A549 (cell line): ENCODE measurements around the gene AMMECR1. TPM values are rescaled to one million over a fixed set of nuclear protein-coding genes. Genes with fewer than 3 reads are reported as not detected.
A peak's percentile ranks its signal among the peaks of the same experiment; 100 is the strongest.

Experiments
- ATAC-seq, 2 experiments: fragments of 200-7000 bp in 1 of 2; fragments of >200 bp in 1 of 2; cut with Nextera tagmentation in 1 of 2; cut with Tn5 transposase in 1 of 2; 3 replicates each; pipeline versions ENCODE4 v1.8.0 to v1.9.1; 2018 to 2020; ENCODE audit warnings: mild to moderate bottlenecking in 1 of 2, moderate library complexity in 1 of 2
- CTCF ChIA-PET: fragments of 300-600 bp; sonication (Branson Sonifier 250); formaldehyde crosslinking; extraction: SDS; loops from one replicate; lab custom pipeline; 2021; ENCODE audit warnings: antibody characterized with exemption, inconsistent platforms; lab: Yijun Ruan, JAX
- POLR2A ChIA-PET: fragments of 350-600 bp; formaldehyde crosslinking; extraction: SDS; loops from one replicate; lab custom pipeline; 2021; ENCODE audit warnings: antibody characterized with exemption, inconsistent platforms; lab: Yijun Ruan, JAX
- DNase-seq, 2 experiments: peaks; one replicate each; pipeline versions ENCODE4 v3.0.0 to v3.0.0-alpha.2; 2011 to 2016; ENCODE audit warnings: low read depth in 1 of 2, low spot score in 1 of 2
- FAIRE-seq: peaks from 2 replicates; lab custom pipeline; 2011; peaks lifted over from hg19 to GRCh38; lab: Jason Lieb, UNC
- H3K27ac ChIP-seq, 2 experiments: fragments of >200 bp; sonication (Bioruptor Twin); formaldehyde crosslinking; 3 replicates each; pipeline ENCODE4 v1.5.1; 2016 to 2017
- H3K4me1 ChIP-seq: fragments of >200 bp; sonication (Bioruptor Twin); formaldehyde crosslinking; 3 replicates; pipeline ENCODE4 v1.6.1; 2016
- H3K4me2 ChIP-seq: fragments of >200 bp; sonication (Bioruptor Twin); formaldehyde crosslinking; 3 replicates; pipeline ENCODE4 v1.6.1; 2016
- H3K4me3 ChIP-seq: fragments of >200 bp; sonication (Bioruptor Twin); formaldehyde crosslinking; 3 replicates; pipeline ENCODE4 v1.5.1; 2016
- H3K9me3 ChIP-seq: fragments of >200 bp; sonication (Bioruptor Twin); formaldehyde crosslinking; 3 replicates; pipeline ENCODE4 v1.6.1; 2016
- CBX2 ChIP-seq: fragments of 200-600 bp; sonication (generic); IDR thresholded peaks from 2 replicates; pipeline ENCODE4 v1.6.1; 2016; ENCODE audit warnings: low read depth, mild to moderate bottlenecking, borderline replicate concordance
- CHD2 ChIP-seq: fragments of 150-350 bp; IDR thresholded peaks from 2 replicates; pipeline ENCODE4 v1.6.1; 2014; ENCODE audit warnings: low read length; ENCODE audit not compliant: partially characterized antibody
- CHD4 ChIP-seq: fragments of 200-600 bp; sonication (generic); IDR thresholded peaks from 2 replicates; pipeline ENCODE4 v1.6.1; 2016; ENCODE audit warnings: antibody characterized with exemption, mild to moderate bottlenecking, borderline replicate concordance
- EHF ChIP-seq: fragments of 250-450 bp; sonication (Bioruptor Pico); IDR thresholded peaks from 2 replicates; pipeline ENCODE4 v1.5.0; 2020; ENCODE audit warnings: mild to moderate bottlenecking
- HES2 ChIP-seq: fragments of >200 bp; sonication (Bioruptor Twin); formaldehyde crosslinking; IDR thresholded peaks from 2 replicates; pipeline ENCODE4 v1.6.1; 2016
- HEYL ChIP-seq: fragments of 250-450 bp; sonication (Bioruptor Pico); IDR thresholded peaks from 2 replicates; pipeline ENCODE4 v1.8.0; 2021; ENCODE audit warnings: mild to moderate bottlenecking, moderate library complexity
- HOXA7 ChIP-seq: fragments of 250-450 bp; sonication (Bioruptor Pico); IDR thresholded peaks from 2 replicates; pipeline ENCODE4 v1.5.0; 2020; ENCODE audit warnings: mild to moderate bottlenecking, moderate library complexity
- JUNB ChIP-seq: fragments of >200 bp; sonication (Bioruptor Twin); formaldehyde crosslinking; IDR thresholded peaks from 2 replicates; pipeline ENCODE4 v1.6.1; 2016
- KDM1A ChIP-seq: fragments of 200-600 bp; sonication (generic); IDR thresholded peaks from 2 replicates; pipeline ENCODE4 v1.6.1; 2016; ENCODE audit warnings: low read depth, mild to moderate bottlenecking
- MAFK ChIP-seq: fragments of 450-650 bp; IDR thresholded peaks from 2 replicates; pipeline ENCODE4 v1.6.1; 2014; ENCODE audit not compliant: partially characterized antibody
- MYC ChIP-seq: IDR thresholded peaks from 2 replicates; pipeline ENCODE4 v1.6.1; 2012; ENCODE audit warnings: mild to moderate bottlenecking, inconsistent platforms, low read length, improper control_type of control experiment, borderline replicate concordance
- NFE2L2 ChIP-seq: fragments of 150-350 bp; conservative IDR thresholded peaks from 2 replicates; pipeline ENCODE4 v1.6.1; 2014; ENCODE audit warnings: low read length
- PHF8 ChIP-seq: fragments of 200-600 bp; sonication (generic); IDR thresholded peaks from 2 replicates; pipeline ENCODE4 v1.6.1; 2016; ENCODE audit warnings: low read depth, mild to moderate bottlenecking, antibody characterized with exemption, moderate library complexity, borderline replicate concordance
- POLR2A ChIP-seq: IDR thresholded peaks from 2 replicates; pipeline ENCODE4 v1.6.1; 2012; ENCODE audit warnings: mild to moderate bottlenecking, low read length
- RAD21 ChIP-seq, 2 experiments: fragments of >200 bp in 1 of 2; sonication (Bioruptor Twin) in 1 of 2; formaldehyde crosslinking in 1 of 2; IDR thresholded peaks in 1 of 2; conservative IDR thresholded peaks in 1 of 2; 2 replicates in 1 of 2; 3 replicates in 1 of 2; pipeline ENCODE4 v1.6.1; 2012 to 2018; ENCODE audit warnings: inconsistent platforms in 1 of 2
- RARB ChIP-seq: fragments of 250-450 bp; sonication (Bioruptor Pico); IDR thresholded peaks from 2 replicates; pipeline ENCODE4 v1.8.0; 2021; ENCODE audit warnings: mild to moderate bottlenecking, moderate library complexity
- RCOR1 ChIP-seq: fragments of 150-350 bp; IDR thresholded peaks from 2 replicates; pipeline ENCODE4 v1.6.1; 2014; ENCODE audit warnings: antibody characterized with exemption, low read length, low read depth
- RFX5 ChIP-seq: fragments of 450-650 bp; IDR thresholded peaks from 2 replicates; pipeline ENCODE4 v1.7.1; 2014; ENCODE audit warnings: antibody characterized with exemption, mild to moderate bottlenecking, moderate library complexity
- ZFP36 ChIP-seq: fragments of 450-650 bp; IDR thresholded peaks from 2 replicates; pipeline ENCODE4 v1.6.1; 2014; ENCODE audit warnings: borderline replicate concordance; ENCODE audit not compliant: partially characterized antibody
- WGBS: methylation state at CpG from one replicate; pipeline ENCODE4 v1.1.6; 2017; ENCODE audit errors: missing lambda C conversion rate; 5-methylcytosine and 5-hydroxymethylcytosine counted together
- polyA plus RNA-seq, 4 experiments: library from polyadenylated mRNA; depleted of rRNA in 3 of 4; stranded (reverse); fragments of >200 nt; fragmentation: RNase III in 1 of 4; extraction: RNeasy Plus Mini Kit Qiagen cat#74134 plus additional on column Dnase treatment in 1 of 4; gene quantifications; 2 replicates in 3 of 4; 3 replicates in 1 of 4; pipeline ENCODE4 v1.2.3, GENCODE V29; 2011 to 2017
- TF ChIP-seq, protein P1 (sequence below): fragments of >200 bp; sonication (Bioruptor Twin); formaldehyde crosslinking; IDR thresholded peaks from 3 replicates; pipeline ENCODE4 v1.5.1; 2016
- TF ChIP-seq, protein P2 (sequence below): IDR thresholded peaks from 2 replicates; pipeline ENCODE4 v1.6.1; 2012

Gene AMMECR1
- polyA plus RNA-seq, 2 of the 4 experiments (the other 2 are of a cell fraction): 7.9 to 13.7 TPM

- Histone ChIP-seq H3K4me2 (no peak overlapping the region), H3K4me1 (peaks cover 75% of the 10 kb centered on the region), H3K9me3 (no peaks in the 10 kb centered on the region), H3K27ac (peak overlapping the region in 1 of 2 experiments; percentile 49; a peak in 3 of 6 replicates), H3K4me3 (no peak overlapping the region)
- ChIA-PET CTCF (interaction anchor here (1.5 to 34.7 kb wide), 4 partner anchors 12 to 238 kb away, joined by 3 to 848 read pairs (median 10); no protein-coding TSS in a partner anchor), POLR2A (no interaction called here)
- peak; percentile 77 for FAIRE-seq
- no peak for ATAC-seq
- no peak for TF ChIP-seq CHD2
- TF ChIP-seq, protein P1, sequence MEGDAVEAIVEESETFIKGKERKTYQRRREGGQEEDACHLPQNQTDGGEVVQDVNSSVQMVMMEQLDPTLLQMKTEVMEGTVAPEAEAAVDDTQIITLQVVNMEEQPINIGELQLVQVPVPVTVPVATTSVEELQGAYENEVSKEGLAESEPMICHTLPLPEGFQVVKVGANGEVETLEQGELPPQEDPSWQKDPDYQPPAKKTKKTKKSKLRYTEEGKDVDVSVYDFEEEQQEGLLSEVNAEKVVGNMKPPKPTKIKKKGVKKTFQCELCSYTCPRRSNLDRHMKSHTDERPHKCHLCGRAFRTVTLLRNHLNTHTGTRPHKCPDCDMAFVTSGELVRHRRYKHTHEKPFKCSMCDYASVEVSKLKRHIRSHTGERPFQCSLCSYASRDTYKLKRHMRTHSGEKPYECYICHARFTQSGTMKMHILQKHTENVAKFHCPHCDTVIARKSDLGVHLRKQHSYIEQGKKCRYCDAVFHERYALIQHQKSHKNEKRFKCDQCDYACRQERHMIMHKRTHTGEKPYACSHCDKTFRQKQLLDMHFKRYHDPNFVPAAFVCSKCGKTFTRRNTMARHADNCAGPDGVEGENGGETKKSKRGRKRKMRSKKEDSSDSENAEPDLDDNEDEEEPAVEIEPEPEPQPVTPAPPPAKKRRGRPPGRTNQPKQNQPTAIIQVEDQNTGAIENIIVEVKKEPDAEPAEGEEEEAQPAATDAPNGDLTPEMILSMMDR: no peak
- no peak for TF ChIP-seq RFX5
- TF ChIP-seq RCOR1: no peak
- no peak for TF ChIP-seq HES2
- no peak for TF ChIP-seq POLR2A
- TF ChIP-seq EHF (CRISPR knock-in tag): no peak
- TF ChIP-seq, protein P2, sequence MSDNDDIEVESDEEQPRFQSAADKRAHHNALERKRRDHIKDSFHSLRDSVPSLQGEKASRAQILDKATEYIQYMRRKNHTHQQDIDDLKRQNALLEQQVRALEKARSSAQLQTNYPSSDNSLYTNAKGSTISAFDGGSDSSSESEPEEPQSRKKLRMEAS: no peak
- TF ChIP-seq HEYL (CRISPR knock-in tag): no peak
- no peak for TF ChIP-seq ZFP36
- no peak for TF ChIP-seq RAD21 (conservative IDR thresholded peaks at IDR 0.05 in 1 of 2, IDR thresholded peaks at IDR 0.05 in 1 of 2)
- TF ChIP-seq CHD4: no peak
- TF ChIP-seq CBX2: no peak
- no peak for DNase-seq
- WGBS: 97% methylated on average over 3 of the region's 3 CpGs
Measured at GRCh38 chrX:110175696-110176095, 142.2 kb downstream of the AMMECR1 start.

GRCh38 chrX:110175146-110175545 is 142.7 kb downstream of the AMMECR1 start:
- Histone ChIP-seq H3K9me3 (no peaks in the 10 kb centered on the region), H3K4me2 (no peak overlapping the region), H3K4me1 (peaks cover 74% of the 10 kb centered on the region), H3K4me3 (no peak overlapping the region)
- DNase-seq: no peak
- FAIRE-seq: no peak
- WGBS: 100% methylated on average over 2 of the region's 4 CpGs
- CTCF ChIA-PET: interaction anchor here (0.6 to 34.7 kb wide), 8 partner anchors 9 to 423 kb away, joined by 3 to 848 read pairs (median 4); no protein-coding TSS in a partner anchor
- no peak for TF ChIP-seq RARB (CRISPR knock-in tag)
- TF ChIP-seq MYC: no peak
- no peak for TF ChIP-seq PHF8
- TF ChIP-seq HOXA7 (CRISPR knock-in tag): no peak
- no peak for TF ChIP-seq POLR2A
- TF ChIP-seq KDM1A: no peak
- no peak for TF ChIP-seq ZFP36
- no peak for TF ChIP-seq MAFK
- no peak for TF ChIP-seq JUNB
- no peak for TF ChIP-seq NFE2L2
- TF ChIP-seq, all 56 proteins: peak for 0
- peak overlapping the region; percentile 44 to 89; a peak in 2 of 6 replicates for H3K27ac ChIP-seq
- no peak for ATAC-seq
- POLR2A ChIA-PET: no interaction called here
